GM12878 (cell line): ENCODE data around the gene RPL12. TPM values are rescaled to one million over a fixed set of nuclear protein-coding genes. Genes with fewer than 3 reads are reported as not detected.
A peak's percentile ranks its signal among the peaks of the same experiment; 100 is the strongest.

Experiments
- ATF7 ChIP-seq: fragments of 450-650 bp; IDR thresholded peaks from 2 replicates; pipeline ENCODE4 v1.6.1; 2016; ENCODE audit warnings: low read depth, mild to moderate bottlenecking
- BRCA1 ChIP-seq: IDR thresholded peaks from 2 replicates; pipeline ENCODE4 v1.6.1; 2011; ENCODE audit warnings: low read depth, low read length, improper control_type of control experiment
- CHD4 ChIP-seq: fragments of 200-600 bp; sonication (generic); IDR thresholded peaks from 2 replicates; pipeline ENCODE4 v1.6.1; 2016; ENCODE audit warnings: mild to moderate bottlenecking
- EED ChIP-seq: sonication (generic); IDR thresholded peaks from 2 replicates; pipeline ENCODE4 v1.6.1; 2016; ENCODE audit warnings: antibody characterized with exemption, low read depth
- EP300 ChIP-seq, 2 experiments: fragments of 150-350 bp in 1 of 2; IDR thresholded peaks; 2 replicates each; pipeline ENCODE4 v1.6.1; 2011 to 2012; ENCODE audit warnings: low read depth in 2 of 2, low read length in 2 of 2, borderline replicate concordance in 1 of 2, improper control_type of control experiment in 1 of 2, inconsistent platforms in 1 of 2; ENCODE audit not compliant: control insufficient read depth in 1 of 2
- FOS ChIP-seq: IDR thresholded peaks from 3 replicates; pipeline ENCODE4 v1.6.1; 2011; ENCODE audit warnings: borderline replicate concordance; ENCODE audit not compliant: insufficient read length; ENCODE audit errors: extremely low read depth
- FOXK2 ChIP-seq: fragments of 450-650 bp; IDR thresholded peaks from 2 replicates; pipeline ENCODE4 v1.6.1; 2017; ENCODE audit warnings: mild to moderate bottlenecking, moderate library complexity
- IRF4 ChIP-seq: IDR thresholded peaks from 2 replicates; pipeline ENCODE4 v1.6.1; 2011; ENCODE audit warnings: low read depth, low read length
- MYB ChIP-seq: fragments of 150-350 bp; IDR thresholded peaks from 2 replicates; pipeline ENCODE4 v1.6.1; 2014; ENCODE audit warnings: mild to moderate bottlenecking, low read depth, low read length, borderline replicate concordance
- NBN ChIP-seq: fragments of 450-650 bp; IDR thresholded peaks from 2 replicates; pipeline ENCODE4 v1.6.1; 2016
- NFXL1 ChIP-seq: fragments of 450-650 bp; IDR thresholded peaks from 2 replicates; pipeline ENCODE4 v1.6.1; 2017; ENCODE audit warnings: antibody characterized with exemption, mild to moderate bottlenecking, borderline replicate concordance
- NR2C2 ChIP-seq: IDR thresholded peaks from 2 replicates; pipeline ENCODE4 v1.6.1; 2011; ENCODE audit warnings: borderline replicate concordance, low read depth; ENCODE audit not compliant: control insufficient read depth, insufficient read length
- PAX5 ChIP-seq: IDR thresholded peaks from 2 replicates; pipeline ENCODE4 v1.6.1; 2011; ENCODE audit warnings: low read depth, low read length, borderline replicate concordance
- POLR2AphosphoS5 ChIP-seq: IDR thresholded peaks from 2 replicates; pipeline ENCODE4 v1.6.1; 2011; ENCODE audit warnings: mild to moderate bottlenecking, low read length, inconsistent platforms
- POU2F2 ChIP-seq: IDR thresholded peaks from 3 replicates; pipeline ENCODE4 v1.6.1; 2011; ENCODE audit warnings: low read depth, mild to moderate bottlenecking, low read length, borderline replicate concordance
- SRF ChIP-seq, 2 experiments: IDR thresholded peaks; 2 replicates each; pipeline ENCODE4 v1.6.1; 2011; ENCODE audit warnings: low read depth in 2 of 2, low read length in 2 of 2, mild to moderate bottlenecking in 1 of 2, moderate library complexity in 1 of 2
- TCF12 ChIP-seq: IDR thresholded peaks from 2 replicates; pipeline ENCODE4 v1.6.1; 2011; ENCODE audit warnings: low read depth, mild to moderate bottlenecking, low read length
- YBX1 ChIP-seq: fragments of 450-650 bp; IDR thresholded peaks from 2 replicates; pipeline ENCODE4 v1.6.1; 2016; ENCODE audit warnings: antibody characterized with exemption
- ZSCAN29 ChIP-seq: fragments of 450-650 bp; IDR thresholded peaks from 2 replicates; pipeline ENCODE4 v1.6.1; 2017; ENCODE audit warnings: mild to moderate bottlenecking, moderate library complexity
- polyA plus RNA-seq, 11 experiments: library from polyadenylated mRNA; depleted of rRNA in 4 of 11; unstranded in 6 of 11; stranded (reverse) in 5 of 11; fragments of >200 nt; fragmentation: Nextera tagmentation in 4 of 11; fragmentation: Illumina TruSeq in 1 of 11; extraction: Ambion mirVana in 4 of 11; extraction: Trizol in 1 of 11; gene quantifications; 1 replicate in 1 of 11; 2 replicates in 10 of 11; pipeline versions ENCODE4 v1.2.1 to v1.2.3, GENCODE V29; 2011 to 2016; ENCODE audit warnings: inconsistent platforms in 2 of 11, missing spikeins in 2 of 11, low read depth in 1 of 11
- total RNA-seq, 4 experiments: library from RNA; depleted of rRNA in 3 of 4; stranded (reverse); fragments of >200 nt in 3 of 4; fragmentation: Illumina TruSeq in 1 of 4; extraction: Trizol in 1 of 4; gene quantifications; 2 replicates each; pipeline versions ENCODE4 v1.2.1 to v1.2.3, GENCODE V29; 2013 to 2021
- TF ChIP-seq, protein P1 (sequence below): fragments of 450-650 bp; IDR thresholded peaks from 2 replicates; pipeline ENCODE4 v1.6.1; 2017; ENCODE audit warnings: antibody characterized with exemption, mild to moderate bottlenecking, moderate library complexity
- TF ChIP-seq, protein P2 (sequence below): IDR thresholded peaks from 2 replicates; pipeline ENCODE4 v1.6.1; 2012; ENCODE audit warnings: low read depth, low read length, improper control_type of control experiment
- TF ChIP-seq, protein P3 (sequence below): IDR thresholded peaks from 2 replicates; pipeline ENCODE4 v1.6.1; 2012; ENCODE audit warnings: improper control_type of control experiment, low read depth, low read length; ENCODE audit not compliant: insufficient replicate concordance

RPL12 gene
- total and polyA plus RNA-seq, 10 of the 15 experiments (the other 5 are each of a cell fraction or from before 2014, with no cell fraction given): 961 to 5,544 (median 2,858) TPM

DNA sequence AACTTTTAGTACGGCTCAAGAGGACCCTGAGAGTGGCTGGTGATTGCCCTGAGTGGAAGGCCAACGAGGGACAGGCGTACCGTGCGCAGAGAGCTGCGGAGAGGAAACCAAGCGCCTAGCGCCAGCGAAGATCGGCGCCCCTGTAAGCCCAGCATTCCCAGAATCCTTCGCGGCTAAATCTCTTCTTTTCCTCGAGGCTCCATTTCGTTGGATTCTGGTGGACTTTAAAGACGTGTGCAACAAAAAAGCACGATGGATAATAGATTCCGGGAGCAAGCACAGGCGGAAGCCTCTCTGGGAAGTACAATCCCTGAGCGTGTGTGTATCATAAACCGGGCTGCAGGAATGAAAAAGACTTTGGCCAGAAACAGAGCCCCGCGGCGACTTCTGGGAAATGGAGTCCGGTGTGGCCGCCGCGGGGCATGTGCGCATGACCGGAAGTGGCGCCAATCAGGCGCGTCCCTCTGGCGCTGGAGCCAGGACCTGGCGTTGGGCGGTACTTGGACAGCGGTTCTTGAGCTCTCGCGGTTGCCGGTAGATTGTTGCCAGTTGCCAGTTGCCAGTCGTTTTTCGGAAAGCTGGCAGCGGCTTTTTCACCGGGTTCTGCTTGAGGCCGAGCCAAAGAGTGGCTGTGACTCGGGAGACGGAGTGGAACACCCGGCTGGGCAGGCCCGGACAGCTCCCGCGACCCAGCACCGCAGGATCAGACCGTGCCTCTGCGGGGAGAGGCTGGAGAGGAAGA, 27.1 kb downstream of the RPL12 start, which contains the start of gene ZNF79 (continued):
- TF ChIP-seq ATF7 (no peak), BRCA1 (no peak), EED (peak; percentile 53; the same call in 1 of the 2 replicates), MYB (no peak), ZSCAN29 (no peak), CHD4 (no peak), FOS (no peak), NBN (peak; percentile 36; the same call in 1 of the 2 replicates), POLR2AphosphoS5 (peak; percentile 90), POU2F2 (peak; percentile 73; the same call in 2 of the 3 replicates), PAX5 (no peak), SRF (IDR thresholded peaks at IDR 0.05; ENCODE audit: low read depth in 2 of 2, low read length in 2 of 2) (peak in 1 of 2 experiments; percentile 79; a peak in 1 of 4 replicates), NR2C2 (no peak), EP300 (IDR thresholded peaks at IDR 0.05; ENCODE audit: borderline replicate concordance in 1 of 2, control insufficient read depth in 1 of 2, low read depth in 2 of 2, low read length in 2 of 2) (no peak), YBX1 (no peak), NFXL1 (no peak), IRF4 (no peak), FOXK2 (no peak), TCF12 (peak; percentile 57; the same call in 1 of the 2 replicates)
- TF ChIP-seq, protein P1, sequence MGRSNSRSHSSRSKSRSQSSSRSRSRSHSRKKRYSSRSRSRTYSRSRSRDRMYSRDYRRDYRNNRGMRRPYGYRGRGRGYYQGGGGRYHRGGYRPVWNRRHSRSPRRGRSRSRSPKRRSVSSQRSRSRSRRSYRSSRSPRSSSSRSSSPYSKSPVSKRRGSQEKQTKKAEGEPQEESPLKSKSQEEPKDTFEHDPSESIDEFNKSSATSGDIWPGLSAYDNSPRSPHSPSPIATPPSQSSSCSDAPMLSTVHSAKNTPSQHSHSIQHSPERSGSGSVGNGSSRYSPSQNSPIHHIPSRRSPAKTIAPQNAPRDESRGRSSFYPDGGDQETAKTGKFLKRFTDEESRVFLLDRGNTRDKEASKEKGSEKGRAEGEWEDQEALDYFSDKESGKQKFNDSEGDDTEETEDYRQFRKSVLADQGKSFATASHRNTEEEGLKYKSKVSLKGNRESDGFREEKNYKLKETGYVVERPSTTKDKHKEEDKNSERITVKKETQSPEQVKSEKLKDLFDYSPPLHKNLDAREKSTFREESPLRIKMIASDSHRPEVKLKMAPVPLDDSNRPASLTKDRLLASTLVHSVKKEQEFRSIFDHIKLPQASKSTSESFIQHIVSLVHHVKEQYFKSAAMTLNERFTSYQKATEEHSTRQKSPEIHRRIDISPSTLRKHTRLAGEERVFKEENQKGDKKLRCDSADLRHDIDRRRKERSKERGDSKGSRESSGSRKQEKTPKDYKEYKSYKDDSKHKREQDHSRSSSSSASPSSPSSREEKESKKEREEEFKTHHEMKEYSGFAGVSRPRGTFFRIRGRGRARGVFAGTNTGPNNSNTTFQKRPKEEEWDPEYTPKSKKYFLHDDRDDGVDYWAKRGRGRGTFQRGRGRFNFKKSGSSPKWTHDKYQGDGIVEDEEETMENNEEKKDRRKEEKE: no peak
- TF ChIP-seq, protein P2, sequence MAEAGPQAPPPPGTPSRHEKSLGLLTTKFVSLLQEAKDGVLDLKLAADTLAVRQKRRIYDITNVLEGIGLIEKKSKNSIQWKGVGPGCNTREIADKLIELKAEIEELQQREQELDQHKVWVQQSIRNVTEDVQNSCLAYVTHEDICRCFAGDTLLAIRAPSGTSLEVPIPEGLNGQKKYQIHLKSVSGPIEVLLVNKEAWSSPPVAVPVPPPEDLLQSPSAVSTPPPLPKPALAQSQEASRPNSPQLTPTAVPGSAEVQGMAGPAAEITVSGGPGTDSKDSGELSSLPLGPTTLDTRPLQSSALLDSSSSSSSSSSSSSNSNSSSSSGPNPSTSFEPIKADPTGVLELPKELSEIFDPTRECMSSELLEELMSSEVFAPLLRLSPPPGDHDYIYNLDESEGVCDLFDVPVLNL: no peak
- TF ChIP-seq, protein P3, sequence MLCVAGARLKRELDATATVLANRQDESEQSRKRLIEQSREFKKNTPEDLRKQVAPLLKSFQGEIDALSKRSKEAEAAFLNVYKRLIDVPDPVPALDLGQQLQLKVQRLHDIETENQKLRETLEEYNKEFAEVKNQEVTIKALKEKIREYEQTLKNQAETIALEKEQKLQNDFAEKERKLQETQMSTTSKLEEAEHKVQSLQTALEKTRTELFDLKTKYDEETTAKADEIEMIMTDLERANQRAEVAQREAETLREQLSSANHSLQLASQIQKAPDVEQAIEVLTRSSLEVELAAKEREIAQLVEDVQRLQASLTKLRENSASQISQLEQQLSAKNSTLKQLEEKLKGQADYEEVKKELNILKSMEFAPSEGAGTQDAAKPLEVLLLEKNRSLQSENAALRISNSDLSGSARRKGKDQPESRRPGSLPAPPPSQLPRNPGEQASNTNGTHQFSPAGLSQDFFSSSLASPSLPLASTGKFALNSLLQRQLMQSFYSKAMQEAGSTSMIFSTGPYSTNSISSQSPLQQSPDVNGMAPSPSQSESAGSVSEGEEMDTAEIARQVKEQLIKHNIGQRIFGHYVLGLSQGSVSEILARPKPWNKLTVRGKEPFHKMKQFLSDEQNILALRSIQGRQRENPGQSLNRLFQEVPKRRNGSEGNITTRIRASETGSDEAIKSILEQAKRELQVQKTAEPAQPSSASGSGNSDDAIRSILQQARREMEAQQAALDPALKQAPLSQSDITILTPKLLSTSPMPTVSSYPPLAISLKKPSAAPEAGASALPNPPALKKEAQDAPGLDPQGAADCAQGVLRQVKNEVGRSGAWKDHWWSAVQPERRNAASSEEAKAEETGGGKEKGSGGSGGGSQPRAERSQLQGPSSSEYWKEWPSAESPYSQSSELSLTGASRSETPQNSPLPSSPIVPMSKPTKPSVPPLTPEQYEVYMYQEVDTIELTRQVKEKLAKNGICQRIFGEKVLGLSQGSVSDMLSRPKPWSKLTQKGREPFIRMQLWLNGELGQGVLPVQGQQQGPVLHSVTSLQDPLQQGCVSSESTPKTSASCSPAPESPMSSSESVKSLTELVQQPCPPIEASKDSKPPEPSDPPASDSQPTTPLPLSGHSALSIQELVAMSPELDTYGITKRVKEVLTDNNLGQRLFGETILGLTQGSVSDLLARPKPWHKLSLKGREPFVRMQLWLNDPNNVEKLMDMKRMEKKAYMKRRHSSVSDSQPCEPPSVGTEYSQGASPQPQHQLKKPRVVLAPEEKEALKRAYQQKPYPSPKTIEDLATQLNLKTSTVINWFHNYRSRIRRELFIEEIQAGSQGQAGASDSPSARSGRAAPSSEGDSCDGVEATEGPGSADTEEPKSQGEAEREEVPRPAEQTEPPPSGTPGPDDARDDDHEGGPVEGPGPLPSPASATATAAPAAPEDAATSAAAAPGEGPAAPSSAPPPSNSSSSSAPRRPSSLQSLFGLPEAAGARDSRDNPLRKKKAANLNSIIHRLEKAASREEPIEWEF: no peak
